Stimulated activated CD8-positive, alpha-beta memory T cell treated with anti-CD3 and anti-CD28 coated beads, Interleukin-15, amount 100 ng/mL, for 1 hour (primary cell): ENCODE measurements around the gene FAM184A.

Source experiments
- DNase-seq: peaks from one replicate; pipeline ENCODE4 v3.0.0-alpha.2; 2020; ENCODE audit warnings: low read depth

The FAM184A gene

GRCh38 chr6:119096721-119097565, 18.5 kb upstream of the FAM184A start:
- no peak for DNase-seq

GRCh38 chr6:119090256-119090655, 11.8 kb upstream of the FAM184A start:
- no peak for DNase-seq

DNA sequence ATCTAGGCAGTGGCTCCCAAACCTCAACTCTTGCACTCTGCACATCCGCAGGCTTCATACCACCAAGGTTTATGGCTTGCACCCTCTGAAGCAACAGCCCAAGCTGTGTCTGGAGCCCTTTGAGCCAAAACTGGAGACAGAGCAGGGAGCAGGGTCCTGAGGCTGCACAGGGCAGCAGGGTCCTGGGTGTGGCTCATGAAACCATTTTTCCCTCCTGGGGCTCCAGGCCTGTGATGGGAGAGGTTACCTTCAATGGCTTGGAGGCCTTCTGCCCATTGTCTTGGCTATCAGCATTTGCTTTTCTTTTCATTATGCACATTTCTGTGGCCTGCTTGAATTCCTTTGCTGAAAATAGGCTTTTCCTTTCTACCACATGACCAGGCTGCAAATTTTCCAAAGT, 6.3 kb upstream of the FAM184A start:
- DNase-seq: no peak

- no peak for DNase-seq
Measured at GRCh38 chr6:119083007-119083406, 4.5 kb upstream of the FAM184A start.

GRCh38 chr6:119079283-119079809, 882 bp upstream of the FAM184A start:
- no peak for DNase-seq

DNA sequence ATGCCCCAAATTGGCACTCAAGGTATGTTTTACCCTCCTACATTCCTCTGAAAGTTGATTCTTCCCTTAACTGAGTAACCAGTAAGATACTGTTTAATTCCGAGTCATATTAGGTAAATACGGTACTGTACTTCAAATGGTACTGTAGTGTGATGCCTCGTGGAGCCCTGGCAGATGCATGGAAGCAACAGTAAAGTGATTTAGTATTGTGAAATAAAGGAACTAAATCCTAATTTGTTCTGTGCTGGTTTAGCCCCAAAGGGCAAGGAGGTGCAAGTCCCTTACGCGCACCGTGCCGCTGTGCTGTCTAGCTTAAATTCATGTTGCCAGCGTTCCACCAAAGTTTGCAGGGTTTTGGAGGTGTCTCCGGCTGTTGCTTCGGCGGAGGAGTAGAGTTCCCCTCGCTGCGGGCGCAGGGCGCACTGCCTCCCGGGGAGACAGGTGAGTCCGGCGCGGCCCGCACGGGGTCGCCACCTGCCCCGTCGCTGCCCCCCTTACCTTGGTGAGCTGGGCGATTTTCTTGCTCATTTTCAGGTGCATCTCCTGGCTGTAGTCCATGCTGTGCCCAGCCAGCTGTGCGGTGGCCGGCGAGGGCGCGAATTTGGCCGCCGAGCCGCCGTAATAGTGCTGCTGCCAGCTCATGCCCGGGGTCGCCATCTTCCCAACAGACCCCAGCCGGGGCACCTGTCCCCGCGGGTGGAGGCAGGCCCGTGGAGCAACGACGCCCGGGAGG, 655 bp downstream of the FAM184A start:
- no peak for DNase-seq

DNA sequence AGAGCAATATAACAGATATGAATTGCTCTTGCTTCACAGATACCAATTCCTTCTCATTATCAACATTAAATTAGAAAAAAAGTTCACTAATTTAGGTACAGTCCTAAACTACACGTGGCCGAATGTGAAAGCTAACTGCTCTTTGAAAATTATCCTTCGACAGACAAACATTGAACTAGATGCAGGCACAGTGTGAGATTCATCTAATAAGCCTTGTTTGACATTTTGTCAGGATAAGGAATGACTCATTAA, 1.1 kb downstream of the FAM184A start:
- DNase-seq: no peak

- DNase-seq: no peak
Measured at GRCh38 chr6:119076576-119077390, 1.7 kb downstream of the FAM184A start.

DNA sequence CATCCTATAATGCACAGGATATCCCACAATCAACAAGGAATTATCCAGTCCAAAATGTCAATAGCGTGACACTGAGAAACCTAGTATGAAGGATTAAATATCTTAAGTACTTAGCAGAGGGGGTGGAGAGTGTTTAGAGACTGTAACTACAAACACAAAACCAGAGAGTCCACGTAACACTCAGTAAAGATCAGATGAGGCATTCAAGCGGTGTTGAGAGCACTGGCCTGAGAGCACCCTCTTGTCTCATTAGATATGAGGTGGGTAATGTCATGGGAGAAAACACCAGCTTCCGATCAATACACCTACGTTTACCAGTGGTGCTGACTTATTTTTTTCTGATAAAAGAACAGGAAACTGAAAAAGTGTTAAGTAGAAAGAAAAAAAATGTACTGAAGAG, 2.3 kb downstream of the FAM184A start:
- no peak for DNase-seq

DNA sequence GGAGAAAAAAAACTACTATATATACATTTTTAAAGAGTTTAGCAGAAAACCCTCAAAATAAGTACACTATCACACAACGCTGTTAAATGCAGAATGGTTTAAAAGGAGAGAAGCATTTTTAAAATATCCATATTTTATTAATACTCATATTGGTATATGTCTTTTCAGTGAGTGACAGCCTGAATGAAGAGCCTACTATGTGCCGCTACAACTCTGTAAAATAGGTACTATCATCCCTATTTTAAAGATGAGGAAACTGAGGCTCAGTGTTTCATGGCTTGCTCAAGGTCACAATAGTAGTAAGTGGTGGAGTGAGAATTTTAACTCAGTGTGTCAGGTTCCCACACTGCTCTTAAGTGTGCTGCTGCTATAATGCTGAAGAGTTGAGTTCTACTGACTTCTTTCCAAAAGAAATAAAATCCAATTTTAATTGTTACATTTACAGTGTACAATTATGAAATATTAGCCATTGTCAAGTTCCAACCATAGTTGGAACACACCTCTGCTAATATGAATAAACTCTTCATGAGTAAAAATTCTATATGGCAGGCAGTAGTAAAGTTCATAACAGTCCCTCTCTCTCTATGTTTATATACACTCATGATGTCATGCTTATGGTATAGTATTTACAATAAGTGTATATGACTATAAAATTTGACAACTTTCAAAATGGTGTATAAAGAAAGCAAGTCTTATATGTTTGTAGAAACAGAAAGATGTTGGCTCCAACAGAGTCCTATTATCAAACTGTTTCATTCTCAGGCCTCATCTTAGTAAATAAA, 3.1 kb downstream of the FAM184A start:
- DNase-seq: no peak

GRCh38 chr6:119073307-119074051, 5.0 kb downstream of the FAM184A start:
- DNase-seq: no peak

GRCh38 chr6:119071576-119071975, 6.9 kb downstream of the FAM184A start:
- DNase-seq: no peak

DNA sequence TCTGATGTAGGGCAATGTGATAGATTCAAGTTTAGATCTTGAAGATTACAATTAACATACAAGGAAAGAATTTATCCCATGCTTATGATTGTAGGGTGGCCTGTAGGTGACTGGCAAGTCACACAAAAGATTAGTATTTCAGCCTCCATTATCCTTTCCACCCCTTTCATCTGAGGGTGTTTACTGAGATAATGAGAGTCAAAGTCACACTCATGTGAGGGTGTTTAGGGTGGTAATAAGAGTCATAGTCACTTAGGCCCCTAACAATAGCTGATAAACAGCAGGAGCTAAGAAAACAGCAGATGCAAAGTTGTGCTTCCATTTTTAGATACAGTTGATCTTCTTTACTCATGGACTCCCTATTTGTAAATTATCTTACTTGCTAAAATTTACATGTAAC, 11.4 kb downstream of the FAM184A start:
- DNase-seq: no peak

DNA sequence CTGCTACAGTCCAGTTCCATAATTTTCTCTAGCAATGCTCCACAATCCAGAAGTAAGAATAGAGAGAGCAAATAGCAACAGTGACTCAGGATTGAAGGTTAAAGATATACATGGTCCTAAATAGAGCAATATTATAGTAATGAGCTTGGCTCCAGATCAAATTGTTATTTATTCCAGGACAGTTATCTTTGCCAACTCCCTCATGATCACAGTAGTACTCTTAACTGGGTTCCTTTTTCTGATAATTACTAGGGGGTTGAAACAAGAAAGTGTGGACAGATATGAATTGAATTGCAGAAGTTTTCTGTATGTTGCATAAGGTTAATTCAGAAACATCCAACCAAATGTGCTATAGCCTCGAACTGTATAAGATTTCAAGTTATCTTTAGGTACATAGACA, 11.9 kb downstream of the FAM184A start:
- no peak for DNase-seq

DNA sequence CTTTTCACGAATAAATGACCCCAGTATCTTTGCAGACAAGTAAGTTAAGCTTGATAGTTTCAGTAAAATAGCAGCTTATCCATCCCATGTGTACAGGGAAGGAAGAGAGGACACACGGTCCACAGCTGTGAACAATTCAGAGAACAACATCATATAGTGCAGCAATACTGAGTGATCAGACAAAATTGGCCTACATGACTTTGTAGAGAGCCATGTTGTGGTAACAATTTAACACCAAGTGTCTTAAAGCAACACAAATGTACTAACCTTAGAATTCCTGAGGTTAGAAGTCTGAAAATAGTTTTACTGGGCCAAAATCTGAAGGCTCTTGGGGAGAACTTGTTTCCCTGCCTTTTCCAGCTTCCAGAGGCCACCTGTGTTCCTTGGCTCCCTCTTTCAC, 12.5 kb downstream of the FAM184A start:
- no peak for DNase-seq

DNA sequence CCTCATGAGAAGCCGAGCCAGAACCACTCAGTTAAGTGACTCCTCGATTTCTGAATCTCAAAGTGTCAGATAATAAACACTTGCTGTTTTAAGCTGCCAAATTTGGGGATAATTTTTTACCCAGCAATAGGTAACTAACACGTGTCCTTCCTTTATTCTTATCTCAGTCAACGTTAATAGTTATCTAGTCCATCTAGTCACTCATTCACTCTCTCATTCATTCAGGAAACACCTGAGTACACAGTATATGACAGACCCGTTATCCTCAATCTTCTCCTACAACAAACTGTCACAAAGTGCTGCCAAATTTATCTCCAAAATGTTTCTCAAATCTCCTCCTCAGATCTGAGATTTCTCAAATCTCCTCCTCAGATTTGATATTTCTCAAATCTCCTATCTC, 13.1 kb downstream of the FAM184A start:
- no peak for DNase-seq

DNA sequence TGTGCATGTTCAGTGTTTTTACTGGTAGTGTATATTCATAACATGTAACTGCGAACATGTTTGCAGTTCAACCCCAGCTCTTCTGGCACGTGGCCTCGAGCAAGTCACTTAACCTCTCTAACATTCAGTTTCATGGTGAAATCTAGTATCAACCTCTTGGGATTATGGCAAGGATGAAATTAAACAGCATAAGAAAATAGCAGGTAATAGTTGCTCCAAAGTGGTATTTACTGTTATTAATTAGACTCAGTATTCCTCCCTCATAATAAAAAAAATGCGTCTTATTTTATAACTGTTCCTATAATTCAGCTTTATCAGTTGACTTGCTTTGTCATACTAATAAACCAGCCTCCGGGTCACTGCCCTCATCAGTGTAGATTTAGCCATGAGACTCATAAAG, 15.0 kb downstream of the FAM184A start:
- DNase-seq: no peak

DNA sequence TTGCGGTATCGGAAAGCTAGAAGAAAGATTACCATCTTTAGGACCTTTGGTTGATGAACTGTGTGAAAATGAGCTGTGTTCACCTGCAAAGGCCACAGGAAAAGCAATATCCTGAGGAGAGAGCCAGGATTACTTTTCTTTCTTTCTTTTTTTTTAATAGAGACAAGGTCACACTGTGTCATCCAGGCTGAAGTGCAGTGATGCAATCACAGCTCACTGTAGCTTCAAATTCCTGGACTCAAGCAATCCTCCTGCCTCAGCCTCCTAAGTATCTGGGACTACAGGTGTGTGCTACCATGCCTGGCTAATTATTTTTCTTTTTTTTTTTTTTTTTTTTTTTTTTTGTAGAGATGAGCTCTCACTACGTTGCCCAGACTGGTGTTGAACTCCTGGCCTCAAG, 17.2 kb downstream of the FAM184A start:
- no peak for DNase-seq

- no peak for DNase-seq
Measured at GRCh38 chr6:119060255-119060907, 18.1 kb downstream of the FAM184A start.

GRCh38 chr6:119055069-119055468, 23.4 kb downstream of the FAM184A start:
- no peak for DNase-seq

GRCh38 chr6:119052987-119053386, 25.5 kb downstream of the FAM184A start:
- no peak for DNase-seq
